Immature natural killer cell (primary cell): ENCODE results near the gene RAX. TPM values are rescaled to one million over a fixed set of nuclear protein-coding genes. Genes with fewer than 3 reads are reported as not detected.

Source experiments
- DNase-seq, 3 donors: peaks; one replicate each; pipeline ENCODE4 v3.0.0; 2022; ENCODE audit warnings: mixed read lengths in 1 of 3
- H3K27ac Mint-ChIP-seq, 6 donors: one replicate each; pipeline ENCODE4 v1.8.0; 2020; ENCODE audit warnings: mixed read lengths in 6 of 6, mild to moderate bottlenecking in 5 of 6, inconsistent platforms in 4 of 6, moderate library complexity in 3 of 6
- H3K27me3 Mint-ChIP-seq, 3 donors: one replicate each; pipeline ENCODE4 v1.8.0; 2020 to 2021; ENCODE audit warnings: low read depth in 3 of 3, mild to moderate bottlenecking in 3 of 3, mixed read lengths in 3 of 3, moderate library complexity in 3 of 3, inconsistent platforms in 1 of 3
- H3K36me3 Mint-ChIP-seq, 3 donors: one replicate each; pipeline ENCODE4 v1.8.0; 2020; ENCODE audit warnings: mixed read lengths in 3 of 3, inconsistent platforms in 2 of 3, mild to moderate bottlenecking in 2 of 3
- H3K4me1 Mint-ChIP-seq, 2 donors: one replicate each; pipeline ENCODE4 v1.8.0; 2020; ENCODE audit warnings: inconsistent platforms in 2 of 2, mild to moderate bottlenecking in 2 of 2, mixed read lengths in 2 of 2, moderate library complexity in 1 of 2
- H3K4me3 Mint-ChIP-seq, 5 donors: one replicate each; pipeline ENCODE4 v1.8.0; 2020; ENCODE audit warnings: mild to moderate bottlenecking in 5 of 5, mixed read lengths in 5 of 5, inconsistent platforms in 3 of 5, moderate library complexity in 3 of 5
- H3K9me3 Mint-ChIP-seq, 6 donors: one replicate each; pipeline ENCODE4 v1.8.0; 2020; ENCODE audit warnings: mild to moderate bottlenecking in 6 of 6, mixed read lengths in 6 of 6, inconsistent platforms in 4 of 6, moderate library complexity in 3 of 6
- polyA plus RNA-seq, 3 donors: library from polyadenylated mRNA; unstranded; fragments of 300-500 nt; fragmentation: Illumina TruSeq; gene quantifications; one replicate each; pipeline ENCODE4 v1.2.3, GENCODE V29; 2021

RAX gene
- not detected for polyA plus RNA-seq

GRCh38 chr18:59272891-59273758 is at the start of gene RAX:
Gene RAX (minus strand): TSS chr18:59273454. CDS start chr18:59273206, 248 bp downstream.
- peaks cover 0 to 4% (median 0%) of the 10 kb centered on the region in 3 donors for H3K36me3 Mint-ChIP-seq
- H3K27me3 Mint-ChIP-seq = peaks cover 19 to 27% (median 23%) of the 10 kb centered on the region in 3 donors
- no peak within 1 kb of the TSS for H3K27ac Mint-ChIP-seq
- no peak for DNase-seq
- H3K9me3 Mint-ChIP-seq = no peaks in the 10 kb centered on the region
- H3K4me3 Mint-ChIP-seq = no peak within 1 kb of the TSS
- H3K4me1 Mint-ChIP-seq = peaks cover 6% of the 10 kb centered on the region in 2 donors

GRCh38 chr18:59318460-59319050 is 45.3 kb upstream of the RAX start, which contains the start of gene CPLX4:
Gene CPLX4 (minus strand): TSS chr18:59318649. CDS start chr18:59318462, 187 bp downstream.
- Mint-ChIP-seq H3K9me3 (no peaks in the 10 kb centered on the region), H3K4me1 (no peaks in the 10 kb centered on the region), H3K36me3 (no peaks in the 10 kb centered on the region), H3K4me3 (no peak within 1 kb of the TSS), H3K27me3 (peaks cover 2 to 10% (median 6%) of the 10 kb centered on the region in 3 donors), H3K27ac (no peak within 1 kb of the TSS)
- DNase-seq = no peak

- peaks cover 0 to 3% of the 10 kb centered on the region in 2 donors for H3K4me1 Mint-ChIP-seq
- H3K9me3 Mint-ChIP-seq = peaks cover 0 to 3% (median 0%) of the 10 kb centered on the region in 6 donors
- peaks cover 5 to 19% (median 14%) of the 10 kb centered on the region in 3 donors for H3K27me3 Mint-ChIP-seq
- DNase-seq = no peak
- H3K27ac Mint-ChIP-seq = no peak overlapping the region
- no peak overlapping the region for H3K4me3 Mint-ChIP-seq
- H3K36me3 Mint-ChIP-seq = no peaks in the 10 kb centered on the region
Measured at GRCh38 chr18:59311631-59312030, 38.4 kb upstream of the RAX start.

GRCh38 chr18:59308938-59309260 is 35.6 kb upstream of the RAX start:
- peaks cover 4 to 14% (median 12%) of the 10 kb centered on the region in 3 donors for H3K27me3 Mint-ChIP-seq
- peak overlapping the region in 3 of 5 donors; percentile 56 to 70 (median 66) for H3K4me3 Mint-ChIP-seq
- H3K4me1 Mint-ChIP-seq = peaks cover 0 to 3% of the 10 kb centered on the region in 2 donors

GRCh38 chr18:59308248-59308937 is 35.1 kb upstream of the RAX start:
- Mint-ChIP-seq H3K4me3 (peak overlapping the region; percentile 40 to 70 (median 56)), H3K27ac (peak overlapping the region in 1 of 6 donors; percentile 16), H3K9me3 (peaks cover 0 to 3% (median 0%) of the 10 kb centered on the region in 6 donors), H3K36me3 (no peaks in the 10 kb centered on the region), H3K27me3 (peaks cover 4 to 14% (median 12%) of the 10 kb centered on the region in 3 donors), H3K4me1 (peaks cover 0 to 3% of the 10 kb centered on the region in 2 donors)
- peak; percentile 24 to 45 (median 40) for DNase-seq

More at GRCh38 chr18:59308938-59309260, 35.6 kb upstream of the RAX start:
- Mint-ChIP-seq H3K27ac (no peak overlapping the region), H3K9me3 (peaks cover 0 to 3% (median 0%) of the 10 kb centered on the region in 6 donors), H3K36me3 (no peaks in the 10 kb centered on the region)
- no peak for DNase-seq

- H3K27ac Mint-ChIP-seq = no peak overlapping the region
- H3K4me3 Mint-ChIP-seq = no peak overlapping the region
- no peak for DNase-seq
- H3K27me3 Mint-ChIP-seq = peaks cover 4 to 12% (median 12%) of the 10 kb centered on the region in 3 donors
- H3K36me3 Mint-ChIP-seq = no peaks in the 10 kb centered on the region
- no peaks in the 10 kb centered on the region for H3K9me3 Mint-ChIP-seq
- peaks cover 0 to 3% of the 10 kb centered on the region in 2 donors for H3K4me1 Mint-ChIP-seq
Measured at GRCh38 chr18:59306640-59307039, 33.4 kb upstream of the RAX start.

GRCh38 chr18:59305295-59305694 is 32.0 kb upstream of the RAX start:
- Mint-ChIP-seq H3K4me3 (no peak overlapping the region), H3K27me3 (peaks cover 2 to 9% (median 8%) of the 10 kb centered on the region in 3 donors), H3K27ac (no peak overlapping the region), H3K36me3 (no peaks in the 10 kb centered on the region), H3K4me1 (peaks cover 0 to 3% of the 10 kb centered on the region in 2 donors), H3K9me3 (no peaks in the 10 kb centered on the region)
- DNase-seq = no peak

- Mint-ChIP-seq H3K27me3 (peaks cover 0 to 11% (median 2%) of the 10 kb centered on the region in 3 donors), H3K9me3 (no peaks in the 10 kb centered on the region), H3K4me3 (no peak overlapping the region), H3K36me3 (no peaks in the 10 kb centered on the region), H3K4me1 (peaks cover 0 to 3% of the 10 kb centered on the region in 2 donors), H3K27ac (no peak overlapping the region)
- no peak for DNase-seq
Measured at GRCh38 chr18:59303656-59304195, 30.5 kb upstream of the RAX start.

- Mint-ChIP-seq H3K9me3 (no peaks in the 10 kb centered on the region), H3K36me3 (no peaks in the 10 kb centered on the region), H3K27me3 (peaks cover 0 to 11% (median 2%) of the 10 kb centered on the region in 3 donors), H3K27ac (no peak overlapping the region), H3K4me3 (no peak overlapping the region), H3K4me1 (no peaks in the 10 kb centered on the region)
- DNase-seq = no peak
Measured at GRCh38 chr18:59303006-59303405, 29.8 kb upstream of the RAX start.

- no peak overlapping the region for H3K27ac Mint-ChIP-seq
- H3K4me1 Mint-ChIP-seq = no peaks in the 10 kb centered on the region
- DNase-seq = no peak
- no peak overlapping the region for H3K4me3 Mint-ChIP-seq
- H3K27me3 Mint-ChIP-seq = peaks cover 3 to 11% (median 4%) of the 10 kb centered on the region in 3 donors
- no peaks in the 10 kb centered on the region for H3K36me3 Mint-ChIP-seq
- H3K9me3 Mint-ChIP-seq = no peaks in the 10 kb centered on the region
Measured at GRCh38 chr18:59301929-59302328, 28.7 kb upstream of the RAX start.

GRCh38 chr18:59300676-59301285 is 27.5 kb upstream of the RAX start:
- no peak for DNase-seq
- no peaks in the 10 kb centered on the region for H3K36me3 Mint-ChIP-seq
- no peaks in the 10 kb centered on the region for H3K4me1 Mint-ChIP-seq
- H3K27ac Mint-ChIP-seq = no peak overlapping the region
- no peaks in the 10 kb centered on the region for H3K9me3 Mint-ChIP-seq
- H3K4me3 Mint-ChIP-seq = no peak overlapping the region
- H3K27me3 Mint-ChIP-seq = peaks cover 3 to 11% (median 7%) of the 10 kb centered on the region in 3 donors

GRCh38 chr18:59298871-59299270 is 25.6 kb upstream of the RAX start:
- peaks cover 0 to 1% (median 0%) of the 10 kb centered on the region in 6 donors for H3K9me3 Mint-ChIP-seq
- no peak overlapping the region for H3K4me3 Mint-ChIP-seq
- DNase-seq = no peak
- peaks cover 5 to 10% (median 9%) of the 10 kb centered on the region in 3 donors for H3K27me3 Mint-ChIP-seq
- H3K4me1 Mint-ChIP-seq = no peaks in the 10 kb centered on the region
- no peaks in the 10 kb centered on the region for H3K36me3 Mint-ChIP-seq
- no peak overlapping the region for H3K27ac Mint-ChIP-seq

- peaks cover 0 to 11% (median 0%) of the 10 kb centered on the region in 6 donors for H3K9me3 Mint-ChIP-seq
- no peaks in the 10 kb centered on the region for H3K36me3 Mint-ChIP-seq
- H3K27me3 Mint-ChIP-seq = peaks cover 5 to 18% (median 5%) of the 10 kb centered on the region in 3 donors
- H3K4me3 Mint-ChIP-seq = no peak overlapping the region
- H3K27ac Mint-ChIP-seq = no peak overlapping the region
- DNase-seq = no peak
- no peaks in the 10 kb centered on the region for H3K4me1 Mint-ChIP-seq
Measured at GRCh38 chr18:59293317-59293716, 20.1 kb upstream of the RAX start.
